ENCODE data around the gene DENND6B. TPM values are rescaled to one million over a fixed set of nuclear protein-coding genes. Genes with fewer than 3 reads are reported as not detected.

The DENND6B gene
- total and polyA plus RNA-seq, 2 experiments from 2014 or later, result 0.71 to 1.3 TPM

- TF ChIP-seq REST (IDR thresholded peaks at IDR 0.05; ENCODE audit: unreplicated experiment), result no peak
- TF ChIP-seq EZH2phosphoT487 (IDR thresholded peaks at IDR 0.05; ENCODE audit: unreplicated experiment), result no peak
- no peak for TF ChIP-seq CTCF (conservative IDR thresholded peaks at IDR 0.05; ENCODE audit: low read depth in 2 of 2)
- no peak for TF ChIP-seq EZH2 (IDR thresholded peaks at IDR 0.05; ENCODE audit: low read depth, unreplicated experiment)
Measured at GRCh38 chr22:50301581-50301991, 25.2 kb downstream of the DENND6B start (continued).

- H4K20me1 ChIP-seq (replicated peaks; ENCODE audit: insufficient read depth), result peaks cover 10% of the 10 kb centered on the region
- TF ChIP-seq EZH2 (IDR thresholded peaks at IDR 0.05; ENCODE audit: low read depth, unreplicated experiment), result no peak
- TF ChIP-seq ETS1 (IDR thresholded peaks at IDR 0.05), result no peak
- no peak for TF ChIP-seq ZNF331 (CRISPR knock-in tag; IDR thresholded peaks at IDR 0.05; ENCODE audit: low read depth)
- no peak for TF ChIP-seq CREB1 (CRISPR knock-in tag; IDR thresholded peaks at IDR 0.05; ENCODE audit: low read depth)
- no peak for TF ChIP-seq JUNB (IDR thresholded peaks at IDR 0.05; ENCODE audit: unreplicated experiment)
- no peak for TF ChIP-seq POLR2AphosphoS5 (IDR thresholded peaks at IDR 0.05; ENCODE audit: low read depth)
- no peak for TF ChIP-seq CTCF (conservative IDR thresholded peaks at IDR 0.05; ENCODE audit: low read depth in 2 of 2)
- TF ChIP-seq STAT1 (IDR thresholded peaks at IDR 0.05; ENCODE audit: unreplicated experiment), result no peak
- TF ChIP-seq ZNF114 (CRISPR knock-in tag; IDR thresholded peaks at IDR 0.05), result no peak
- no peak for TF ChIP-seq NANOG (IDR thresholded peaks at IDR 0.05; ENCODE audit: borderline replicate concordance)
Measured at GRCh38 chr22:50300620-50301257, 26.1 kb downstream of the DENND6B start.

More at GRCh38 chr22:50300620-50301257, 26.1 kb downstream of the DENND6B start:
- no peaks in the 10 kb centered on the region for H3K36me3 Mint-ChIP-seq (ENCODE audit: low read depth)
- Histone ChIP-seq H3K27me3 (ENCODE audit: insufficient read depth) (no peaks in the 10 kb centered on the region), H3K79me2 (replicated peaks; ENCODE audit: insufficient read depth) (peaks cover 31% of the 10 kb centered on the region), H3K4me3 (peak overlapping the region; percentile 60), H3K36me3 (ENCODE audit: insufficient read depth) (no peaks in the 10 kb centered on the region), H3K9me2 (ENCODE audit: insufficient read depth) (no peaks in the 10 kb centered on the region), H2AFZ (no peak overlapping the region), H3K4me1 (ENCODE audit: insufficient read depth) (peaks cover 18% of the 10 kb centered on the region; the same call in 1 of the 2 replicates), H3K27ac (ENCODE audit: low read depth) (no peak overlapping the region), H3F3A (replicated peaks; ENCODE audit: low read depth) (no peaks in the 10 kb centered on the region; the same call in 1 of the 2 replicates), H3K4me2 (peak overlapping the region; percentile 76)
- peaks cover 29% of the 10 kb centered on the region for H3K27me3 Mint-ChIP-seq (ENCODE audit: insufficient read depth, low read depth, poor library complexity)
- no peaks in the 10 kb centered on the region for H3K9me3 Mint-ChIP-seq
- no peak overlapping the region for H3K27ac Mint-ChIP-seq
- ATAC-seq (no peak), DNase-seq (ENCODE audit: low spot score) (no peak)
- peak overlapping the region; percentile 34; the same call in 1 of the 3 replicates for H3K4me3 Mint-ChIP-seq
- peaks cover 9% of the 10 kb centered on the region for H3K4me1 Mint-ChIP-seq

All from GM23338 (cell line).